CD4-positive, alpha-beta T cell treated with Interleukin-17A for 4 hours (primary cell): ENCODE data around the gene SSBP4.
"Not testable (repeated sequence)": the region's sequence is repeated elsewhere in the genome, so short reads cannot be mapped to it uniquely, and the experiment has no call there.

ENCODE experiments used
- DNase-seq: peaks from one replicate; pipeline ENCODE4 v3.0.0-alpha.2; 2020; ENCODE audit warnings: mixed read lengths

SSBP4 gene

GRCh38 chr19:18396471-18397241 is 22.5 kb upstream of the SSBP4 start:
- DNase-seq = no peak

GRCh38 chr19:18397242-18398202 is 21.7 kb upstream of the SSBP4 start, which contains the start of gene LRRC25:
TSS of gene LRRC25 (minus strand) at chr19:18397622. CDS start at chr19:18396963, 659 bp downstream.
- no peak for DNase-seq

GRCh38 chr19:18399008-18399407 is 20.2 kb upstream of the SSBP4 start:
- no peak for DNase-seq

- DNase-seq = no peak
These were observed 17.6 kb upstream of the SSBP4 start for GRCh38 chr19:18401580-18402112.

- not testable (repeated sequence) for DNase-seq
These were observed 16.5 kb upstream of the SSBP4 start for GRCh38 chr19:18402455-18403248.

- not testable (repeated sequence) for DNase-seq
These were observed 13.4 kb upstream of the SSBP4 start for GRCh38 chr19:18405754-18406153.

DNA sequence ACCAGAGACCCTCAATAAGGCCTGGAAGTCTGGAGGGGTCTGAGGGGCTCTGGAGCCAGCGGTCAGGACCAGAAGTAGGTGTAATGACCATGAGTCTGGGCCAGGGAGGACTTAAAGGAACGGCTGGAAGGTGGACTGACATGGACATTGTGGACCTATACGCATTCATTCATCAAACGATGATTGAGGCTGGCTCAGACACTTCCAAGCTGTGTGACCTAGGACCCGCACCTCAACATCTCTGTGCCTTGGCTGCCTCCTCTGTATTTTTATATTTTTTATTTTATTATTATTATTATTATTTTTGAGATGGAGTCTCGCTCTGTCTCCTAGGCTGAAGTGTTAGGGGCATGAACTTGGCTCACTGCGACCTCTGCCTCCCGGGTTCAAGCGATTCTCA is 12.4 kb upstream of the SSBP4 start:
- no peak for DNase-seq

DNA sequence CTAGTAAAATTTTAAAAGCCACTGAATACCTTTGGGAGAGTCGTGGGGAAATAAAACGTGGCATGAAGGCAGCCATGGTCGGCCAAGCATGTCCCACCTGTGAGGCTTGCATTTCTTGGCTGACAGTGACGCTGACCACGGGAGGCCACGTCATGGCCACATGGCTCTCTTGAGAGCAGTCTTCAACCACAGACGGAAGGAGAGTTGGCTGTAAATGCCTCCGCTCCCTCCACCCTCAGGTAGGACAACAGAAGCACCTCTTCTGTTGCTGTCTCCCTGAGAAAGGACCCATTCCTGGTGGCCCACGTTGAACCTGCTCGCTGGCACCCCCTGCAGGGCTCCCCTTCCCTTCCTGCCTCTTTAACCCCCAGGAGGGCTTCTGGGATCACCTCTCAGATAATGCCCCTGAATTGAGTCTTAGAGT is 11.1 kb upstream of the SSBP4 start:
- peak; percentile 48 for DNase-seq

GRCh38 chr19:18412610-18413239 is 6.5 kb upstream of the SSBP4 start:
- DNase-seq = no peak

- DNase-seq = no peak
These were observed 4.6 kb upstream of the SSBP4 start for GRCh38 chr19:18414504-18415177.

- no peak for DNase-seq
These were observed 3.9 kb upstream of the SSBP4 start for GRCh38 chr19:18415178-18415867.

- peak; percentile 60 for DNase-seq
These were observed 2.4 kb upstream of the SSBP4 start for GRCh38 chr19:18416778-18417249.

DNA sequence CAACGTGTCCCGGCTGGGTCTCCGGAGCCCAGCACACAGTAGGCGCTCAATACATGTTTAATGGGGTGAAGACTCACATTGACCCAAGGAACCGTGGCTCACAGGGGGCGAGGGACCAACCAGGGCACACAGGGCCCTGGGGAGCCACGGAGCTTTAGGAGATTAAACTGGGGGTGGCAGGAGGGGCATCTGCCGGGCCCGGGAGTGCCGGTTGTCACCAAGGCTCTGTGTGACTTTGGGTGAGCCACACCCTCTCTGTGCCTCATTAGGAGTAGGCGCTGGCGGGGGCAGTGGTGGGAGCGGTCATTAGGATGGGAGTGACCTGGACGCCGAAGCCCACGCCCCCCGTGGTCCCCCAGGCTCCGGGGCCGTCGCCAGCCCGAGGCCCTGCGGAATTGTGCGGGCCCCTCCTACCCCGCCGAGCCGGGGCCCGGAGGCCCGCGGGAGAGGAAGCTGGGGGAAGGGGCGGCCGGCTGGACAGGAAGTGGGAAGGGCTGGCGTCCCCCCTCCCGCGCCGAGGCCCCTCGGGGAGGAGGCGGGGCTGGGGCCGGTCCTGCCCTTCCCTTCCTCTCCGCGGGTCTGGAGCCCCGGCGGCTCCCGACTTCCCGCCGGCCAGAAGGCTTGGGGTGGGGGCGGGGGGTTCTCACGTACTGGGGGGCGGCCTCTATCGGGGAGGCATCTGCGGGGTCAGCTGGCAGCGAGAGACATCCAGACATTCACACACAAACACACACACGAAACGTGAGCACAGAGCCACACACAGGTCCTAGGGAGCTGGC is 1.8 kb upstream of the SSBP4 start:
- DNase-seq = no peak

DNA sequence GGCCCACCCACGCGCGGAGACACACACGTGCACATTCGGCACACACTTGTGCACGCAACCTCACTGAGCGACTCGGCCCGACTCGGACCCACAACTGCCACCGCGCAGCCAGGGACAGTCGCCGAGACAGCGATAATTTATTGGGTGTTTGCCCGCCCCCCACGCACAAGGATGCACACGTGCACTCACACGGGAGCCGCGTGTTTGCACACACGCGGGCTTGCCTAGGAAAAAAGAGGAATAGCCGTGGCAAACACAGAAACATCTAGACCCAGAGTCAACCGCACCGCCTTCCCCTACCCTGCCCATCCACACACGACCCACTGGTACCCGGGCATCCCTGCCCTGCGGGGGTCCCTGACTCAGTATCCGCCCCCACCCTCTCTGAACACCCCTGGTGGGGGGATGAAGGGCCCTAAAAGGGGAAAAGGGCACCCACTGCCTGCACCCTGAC is 1.1 kb upstream of the SSBP4 start:
- no peak for DNase-seq

DNA sequence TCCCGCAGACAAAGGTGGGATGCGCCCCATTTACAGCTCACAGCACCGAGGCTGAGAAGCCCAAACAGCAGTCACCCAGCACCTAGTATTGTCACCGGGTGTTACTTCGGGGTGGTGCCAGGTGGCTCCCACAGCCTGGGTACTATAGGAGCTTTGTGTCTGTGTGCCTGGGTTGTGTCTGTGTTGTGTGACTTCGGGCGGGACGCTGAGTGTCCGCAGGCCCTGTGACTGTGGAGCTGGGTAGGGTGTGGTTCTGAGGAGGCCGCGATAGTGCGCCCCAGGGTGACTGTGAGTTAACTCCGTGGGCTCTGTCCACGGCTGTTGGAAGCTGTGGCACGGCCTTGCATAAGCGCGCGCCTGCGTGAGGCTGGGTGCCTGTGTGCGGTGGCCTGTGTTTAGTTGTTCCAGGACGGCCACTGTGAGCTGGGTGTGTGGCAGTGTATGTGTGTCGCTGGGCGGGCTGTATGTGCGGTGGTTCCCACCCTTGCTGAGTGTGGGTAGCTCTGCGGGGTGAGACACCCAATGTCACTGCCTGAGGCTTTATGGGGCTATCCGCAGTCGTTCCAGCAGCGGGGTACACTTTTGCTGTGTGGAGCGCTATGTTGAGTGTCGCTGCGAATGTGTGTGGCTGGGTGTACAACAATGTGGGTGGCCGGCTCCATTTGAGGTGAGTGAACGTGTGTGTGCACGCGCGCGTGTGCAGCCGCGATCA is 559 bp upstream of the SSBP4 start:
- no peak for DNase-seq

DNA sequence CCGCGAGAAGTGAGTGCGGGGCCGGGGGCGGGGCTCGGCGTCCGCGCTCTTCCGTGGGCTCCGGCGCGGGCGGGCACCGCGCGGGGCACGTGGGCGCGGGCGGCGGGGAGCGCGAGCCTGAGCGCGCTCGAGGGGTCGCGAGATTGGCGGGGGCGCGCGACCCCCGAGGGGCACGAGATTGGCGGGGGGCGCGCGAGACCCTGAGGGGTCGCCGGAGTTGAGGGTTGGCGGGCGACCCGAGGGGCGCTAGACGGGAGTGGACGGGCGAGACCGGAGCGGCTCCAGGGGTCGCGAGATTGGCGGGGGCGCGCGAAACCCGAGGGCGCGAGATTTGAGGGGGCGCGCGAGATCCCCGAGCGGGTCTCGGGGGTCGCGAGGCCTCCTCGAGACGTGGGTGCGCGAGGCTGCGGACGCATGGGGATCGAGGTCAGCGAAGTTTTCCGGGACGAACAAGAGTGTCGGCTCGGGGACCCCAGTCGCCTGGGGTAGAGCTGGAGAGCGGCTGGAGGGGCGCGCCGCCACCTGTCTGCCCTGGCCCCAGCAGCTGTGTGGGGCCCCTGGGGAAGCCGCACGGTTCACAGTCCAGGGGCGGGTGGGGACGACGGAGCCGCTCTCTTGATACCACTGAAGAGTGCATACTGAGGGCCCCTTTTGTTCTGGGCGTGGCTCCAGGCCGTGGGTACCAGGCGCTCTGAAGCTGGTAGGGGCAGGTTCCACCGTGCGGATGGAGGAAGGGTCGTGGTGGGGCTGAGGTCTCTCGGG is 682 bp downstream of the SSBP4 start:
- peak; percentile 60 for DNase-seq

DNA sequence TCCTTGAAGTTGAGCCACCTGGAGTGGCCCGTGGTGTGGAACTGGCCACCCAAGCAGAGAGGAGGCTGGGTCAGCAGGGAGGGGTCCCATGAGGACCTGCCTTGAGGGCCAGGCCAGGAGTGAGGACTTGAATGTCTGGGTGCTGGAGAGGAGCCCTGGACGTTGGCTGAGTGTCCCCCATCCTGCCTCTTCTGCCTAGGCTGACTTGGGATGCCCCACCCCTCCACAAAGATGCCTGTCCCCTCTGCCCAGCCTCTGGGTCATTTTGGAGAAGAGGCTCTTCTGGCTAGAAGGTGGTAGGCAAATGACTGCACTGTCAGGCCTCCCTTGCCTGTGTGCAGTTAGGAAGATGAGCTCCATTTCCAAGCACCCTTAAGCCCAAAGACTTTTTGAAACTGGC is 1.7 kb downstream of the SSBP4 start:
- no peak for DNase-seq

GRCh38 chr19:18421371-18421959 is 2.3 kb downstream of the SSBP4 start:
- no peak for DNase-seq
